Keratinocyte (primary cell): ENCODE results near the gene AP3D1. TPM values are rescaled to one million over a fixed set of nuclear protein-coding genes. Genes with fewer than 3 reads are reported as not detected.

Experiments used
- DNase-seq: peaks from one replicate; pipeline ENCODE4 v3.0.0-alpha.2; 2011; ENCODE audit warnings: low read depth, missing footprints, low spot score
- FAIRE-seq: peaks from 2 replicates; lab custom pipeline; 2011; peaks lifted over from hg19 to GRCh38; lab: Jason Lieb, UNC
- H2AFZ ChIP-seq: 2 replicates; pipeline ENCODE4 v1.6.0; 2012; ENCODE audit warnings: low read length, control low read depth, inconsistent platforms; ENCODE audit not compliant: control insufficient read depth
- H3K27ac ChIP-seq: 2 replicates; pipeline ENCODE4 v1.5.1; 2011; ENCODE audit warnings: low read length; ENCODE audit not compliant: control insufficient read depth, insufficient read depth
- H3K27me3 ChIP-seq: 3 replicates; pipeline ENCODE4 v1.6.0; 2011; ENCODE audit warnings: low read length; ENCODE audit not compliant: control insufficient read depth, insufficient read depth; ENCODE audit errors: extremely low read depth
- H3K36me3 ChIP-seq, 2 experiments: 2 replicates in 1 of 2; 3 replicates in 1 of 2; pipeline ENCODE4 v1.5.1; 2011; ENCODE audit warnings: low read length in 2 of 2, mild to moderate bottlenecking in 1 of 2; ENCODE audit not compliant: control insufficient read depth in 2 of 2, insufficient read depth in 2 of 2; ENCODE audit errors: extremely low read depth in 1 of 2
- H3K4me1 ChIP-seq: 3 replicates; pipeline ENCODE4 v1.5.1; 2011; ENCODE audit warnings: low read length; ENCODE audit not compliant: control insufficient read depth, insufficient read depth; ENCODE audit errors: extremely low read depth
- H3K4me2 ChIP-seq: 3 replicates; pipeline ENCODE4 v1.6.0; 2011; ENCODE audit warnings: low read depth, low read length; ENCODE audit not compliant: control insufficient read depth, insufficient read depth; ENCODE audit errors: extremely low read depth
- H3K4me3 ChIP-seq, 3 experiments: fragments of 200-600 bp in 1 of 3; sonication (generic) in 1 of 3; 2 replicates in 2 of 3; 3 replicates in 1 of 3; pipeline ENCODE4 v1.5.1; 2011 to 2016; ENCODE audit warnings: low read length in 3 of 3, mild to moderate bottlenecking in 3 of 3, control low read depth in 2 of 3, inconsistent platforms in 1 of 3, low read depth in 1 of 3, mixed read lengths in 1 of 3, mixed run types in 1 of 3, moderate library complexity in 1 of 3; ENCODE audit not compliant: control insufficient read depth in 2 of 3, insufficient read depth in 2 of 3; ENCODE audit errors: extremely low read depth in 1 of 3
- H3K79me2 ChIP-seq: 2 replicates; pipeline ENCODE4 v1.6.0; 2012; ENCODE audit warnings: low read length; ENCODE audit not compliant: control insufficient read depth, insufficient read depth
- H3K9ac ChIP-seq: 3 replicates; pipeline ENCODE4 v1.6.0; 2011; ENCODE audit warnings: low read length; ENCODE audit not compliant: control insufficient read depth, insufficient read depth; ENCODE audit errors: extremely low read depth
- H3K9me1 ChIP-seq: 3 replicates; pipeline ENCODE4 v1.6.0; 2011; ENCODE audit warnings: low read length; ENCODE audit not compliant: control insufficient read depth, insufficient read depth; ENCODE audit errors: extremely low read depth
- H3K9me3 ChIP-seq: 2 replicates; pipeline ENCODE4 v1.5.1; 2012; ENCODE audit warnings: low read depth, low read length; ENCODE audit not compliant: control insufficient read depth
- H4K20me1 ChIP-seq: 3 replicates; pipeline ENCODE4 v1.6.0; 2011; ENCODE audit warnings: low read length; ENCODE audit not compliant: control insufficient read depth, insufficient read depth; ENCODE audit errors: extremely low read depth
- CTCF ChIP-seq, 3 experiments: IDR thresholded peaks in 1 of 3; conservative IDR thresholded peaks in 1 of 3; optimal IDR thresholded peaks in 1 of 3; 2 replicates in 2 of 3; 3 replicates in 1 of 3; pipeline versions ENCODE3 to v1.5.1; 2011; ENCODE audit warnings: low read length in 3 of 3, mild to moderate bottlenecking in 3 of 3, moderate library complexity in 2 of 3, control low read depth in 1 of 3, inconsistent platforms in 1 of 3; ENCODE audit not compliant: insufficient read depth in 2 of 3; ENCODE audit errors: extremely low read depth in 1 of 3
- EZH2 ChIP-seq: IDR thresholded peaks from one replicate; pipeline ENCODE4 v1.6.1; 2012; ENCODE audit warnings: inconsistent platforms, mild to moderate bottlenecking, low read length, moderate library complexity
- dilution Hi-C: fragments of 300-500 bp; cut with MboI; formaldehyde crosslinking; loops from one replicate; pipeline ENCODE4 v1.7.0; 2020; ENCODE audit warnings: low sequenced_read_pairs; ENCODE audit not compliant: extremely low pct_ligation_motif_present
- polyA plus RNA-seq, 5 experiments: library from polyadenylated mRNA; depleted of rRNA in 3 of 5; stranded (reverse) in 3 of 5; stranded (forward) in 1 of 5; unstranded in 1 of 5; fragments of >200 nt; gene quantifications; 1 replicate in 1 of 5; 2 replicates in 3 of 5; 3 replicates in 1 of 5; pipeline versions ENCODE4 v1.2.1 to v1.2.3, GENCODE V29; 2011 to 2012; ENCODE audit warnings: missing spikeins in 2 of 5, low read depth in 1 of 5, low replicate concordance in 1 of 5

Gene AP3D1
- polyA plus RNA-seq, 1 donor (not counting 4 experiments of a cell fraction or from before 2014, with no cell fraction given) = 56.1 TPM

GRCh38 chr19:2190848-2191455 is 39.6 kb upstream of the AP3D1 start:
- FAIRE-seq = no peak
- Histone ChIP-seq H3K4me1 (no peaks in the 10 kb centered on the region), H3K9me3 (no peaks in the 10 kb centered on the region), H3K4me2 (no peak overlapping the region), H2AFZ (no peak overlapping the region), H3K79me2 (peaks cover 23% of the 10 kb centered on the region), H4K20me1 (peaks cover 4% of the 10 kb centered on the region), H3K27ac (no peak overlapping the region), H3K27me3 (no peaks in the 10 kb centered on the region), H3K36me3 (peaks cover 27 to 29% of the 10 kb centered on the region in 2 experiments), H3K9me1 (no peaks in the 10 kb centered on the region), H3K4me3 (no peak overlapping the region), H3K9ac (no peak overlapping the region)
- DNase-seq = no peak
- TF ChIP-seq EZH2 (no peak), CTCF (optimal IDR thresholded peaks at IDR 0.05 in 1 of 3, IDR thresholded peaks at IDR 0.05 in 1 of 3, conservative IDR thresholded peaks at IDR 0.05 in 1 of 3; ENCODE audit: extremely low read depth in 1 of 3, insufficient read depth in 2 of 3, low read length in 3 of 3) (no peak)
- dilution Hi-C loops = no loop called here

DNA sequence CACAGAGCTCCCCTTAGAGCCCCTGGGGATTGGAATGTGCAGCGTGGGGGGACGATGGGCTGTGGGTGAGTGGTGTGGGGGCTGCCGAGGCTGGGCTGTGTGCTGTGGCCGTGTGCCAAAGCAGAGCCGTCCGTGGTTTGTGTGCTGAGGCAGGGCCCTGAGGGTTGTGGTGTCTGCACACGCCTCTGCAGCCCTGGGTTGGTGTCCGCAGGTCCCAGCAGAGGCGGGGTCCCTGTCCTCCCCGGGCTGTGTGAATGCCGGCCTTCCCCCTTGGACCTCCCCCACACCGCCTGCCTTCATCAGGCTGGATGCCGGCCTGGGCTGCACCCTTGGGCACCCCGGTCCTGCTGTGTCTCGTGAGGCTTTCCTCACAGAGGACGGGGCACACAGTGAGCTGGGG is 38.5 kb upstream of the AP3D1 start:
- TF ChIP-seq EZH2 (no peak), CTCF (optimal IDR thresholded peaks at IDR 0.05 in 1 of 3, IDR thresholded peaks at IDR 0.05 in 1 of 3, conservative IDR thresholded peaks at IDR 0.05 in 1 of 3; ENCODE audit: extremely low read depth in 1 of 3, insufficient read depth in 2 of 3, low read length in 3 of 3) (no peak)
- peaks cover 27 to 31% of the 10 kb centered on the region in 2 experiments for H3K36me3 ChIP-seq

More for the DNA sequence above, 38.5 kb upstream of the AP3D1 start:
- peaks cover 26% of the 10 kb centered on the region for H3K79me2 ChIP-seq
- H3K9me1 ChIP-seq = no peaks in the 10 kb centered on the region
- H4K20me1 ChIP-seq = peaks cover 4% of the 10 kb centered on the region
- H3K27me3 ChIP-seq = no peaks in the 10 kb centered on the region
- H2AFZ ChIP-seq = no peak overlapping the region
- no peak overlapping the region for H3K4me3 ChIP-seq
- DNase-seq (no peak), FAIRE-seq (no peak)
- no peak overlapping the region for H3K27ac ChIP-seq
- no peak overlapping the region for H3K9ac ChIP-seq
- no peak overlapping the region for H3K4me2 ChIP-seq
- dilution Hi-C loops = no loop called here
- no peaks in the 10 kb centered on the region for H3K9me3 ChIP-seq
- H3K4me1 ChIP-seq = no peaks in the 10 kb centered on the region
